Activated T-helper 9 cell treated with anti-CD3 and anti-CD28 coated beads, Interleukin-2, amount 50 U/mL, for 16 hours (primary cell): ENCODE results near the gene OR2A42.
"Not testable (repeated sequence)": the region's sequence is repeated elsewhere in the genome, so short reads cannot be mapped to it uniquely, and the experiment has no call there.

Experiments
- DNase-seq: peaks from one replicate; pipeline ENCODE4 v3.0.0-alpha.2; 2020; ENCODE audit warnings: low read depth

Gene OR2A42

DNA sequence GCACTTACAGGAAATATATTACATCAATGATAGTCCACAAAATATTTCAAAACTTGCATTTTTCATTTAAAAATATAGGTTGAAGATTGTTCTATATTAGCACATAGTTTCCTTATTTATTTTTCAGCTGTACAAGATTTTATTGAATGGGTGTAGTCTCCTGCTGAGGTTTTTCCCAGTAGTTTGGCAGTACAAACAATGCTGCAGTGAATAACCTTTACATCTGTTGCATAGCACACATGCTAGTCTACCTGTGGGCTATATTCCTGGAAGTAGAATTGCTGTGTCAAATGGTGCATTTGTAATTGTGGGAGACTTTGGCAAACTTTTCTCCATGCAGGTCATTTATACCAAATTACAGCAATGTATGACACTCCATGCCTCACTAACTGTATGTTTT, 18.9 kb downstream of the OR2A42 start:
- not testable (repeated sequence) for DNase-seq

DNA sequence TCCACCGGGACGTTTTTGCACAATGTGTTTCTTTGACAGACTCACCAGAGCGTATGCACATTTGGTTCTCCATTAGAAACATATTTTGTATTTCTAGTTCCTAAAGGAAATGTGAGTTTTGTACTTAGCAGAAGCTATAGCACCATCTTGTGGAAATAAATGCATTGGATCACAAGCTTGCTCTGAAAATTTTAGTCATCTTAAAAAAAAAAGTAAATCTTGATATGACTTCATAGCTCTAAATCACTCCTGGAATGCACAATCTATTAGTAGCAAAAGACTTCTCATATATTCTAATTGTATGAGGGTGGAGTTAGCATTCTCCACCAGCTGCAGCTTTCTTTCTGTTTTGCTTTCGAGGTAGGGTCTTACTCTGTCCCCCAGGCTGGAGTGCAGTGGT, 20.3 kb downstream of the OR2A42 start:
- DNase-seq = not testable (repeated sequence)

DNA sequence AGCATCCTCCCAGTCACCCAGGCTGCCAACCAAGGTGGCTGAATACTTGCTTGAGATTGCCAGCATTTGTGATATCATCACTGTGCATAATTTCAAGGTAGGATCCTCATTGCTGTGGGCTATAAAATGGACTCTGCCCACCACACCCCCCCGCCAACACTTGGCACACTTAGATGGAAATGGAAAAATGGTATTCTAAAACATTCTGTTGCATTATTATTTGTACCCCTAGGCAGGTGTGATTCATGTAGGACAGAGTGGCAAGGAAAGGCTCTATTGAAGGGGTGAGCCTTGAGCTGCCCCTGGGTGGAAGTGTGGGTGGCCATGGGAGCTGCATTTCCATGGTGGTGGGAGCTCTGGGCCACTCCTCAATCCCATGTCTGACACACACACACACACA, 20.8 kb downstream of the OR2A42 start:
- not testable (repeated sequence) for DNase-seq

DNA sequence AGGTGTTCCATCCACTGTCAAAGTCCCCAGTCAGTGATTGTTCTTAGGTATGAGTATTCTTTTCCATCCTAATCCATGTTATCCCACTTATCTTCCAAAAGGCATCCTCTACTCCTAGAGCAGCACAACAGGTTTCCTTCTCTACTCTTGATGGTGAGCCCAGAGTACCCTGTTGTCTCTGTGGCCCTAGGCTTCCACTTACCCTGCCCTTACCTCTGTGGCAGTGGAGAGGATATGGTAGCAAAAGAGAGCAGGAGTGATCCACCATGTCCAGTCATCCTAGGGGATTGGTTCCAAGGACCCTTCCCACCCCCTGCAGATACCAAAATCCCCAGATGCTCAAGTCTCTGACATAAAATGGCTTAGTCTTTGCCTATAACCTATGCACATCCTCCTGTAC, 22.2 kb downstream of the OR2A42 start:
- not testable (repeated sequence) for DNase-seq

GRCh38 chr7:144205306-144205705, 34.1 kb downstream of the OR2A42 start:
- DNase-seq = not testable (repeated sequence)

GRCh38 chr7:144203086-144203485, 36.3 kb downstream of the OR2A42 start:
- DNase-seq = not testable (repeated sequence)

- not testable (repeated sequence) for DNase-seq
Measured at GRCh38 chr7:144201978-144202377, 37.4 kb downstream of the OR2A42 start.

GRCh38 chr7:144198934-144199333, 40.5 kb downstream of the OR2A42 start:
- DNase-seq = not testable (repeated sequence)

DNA sequence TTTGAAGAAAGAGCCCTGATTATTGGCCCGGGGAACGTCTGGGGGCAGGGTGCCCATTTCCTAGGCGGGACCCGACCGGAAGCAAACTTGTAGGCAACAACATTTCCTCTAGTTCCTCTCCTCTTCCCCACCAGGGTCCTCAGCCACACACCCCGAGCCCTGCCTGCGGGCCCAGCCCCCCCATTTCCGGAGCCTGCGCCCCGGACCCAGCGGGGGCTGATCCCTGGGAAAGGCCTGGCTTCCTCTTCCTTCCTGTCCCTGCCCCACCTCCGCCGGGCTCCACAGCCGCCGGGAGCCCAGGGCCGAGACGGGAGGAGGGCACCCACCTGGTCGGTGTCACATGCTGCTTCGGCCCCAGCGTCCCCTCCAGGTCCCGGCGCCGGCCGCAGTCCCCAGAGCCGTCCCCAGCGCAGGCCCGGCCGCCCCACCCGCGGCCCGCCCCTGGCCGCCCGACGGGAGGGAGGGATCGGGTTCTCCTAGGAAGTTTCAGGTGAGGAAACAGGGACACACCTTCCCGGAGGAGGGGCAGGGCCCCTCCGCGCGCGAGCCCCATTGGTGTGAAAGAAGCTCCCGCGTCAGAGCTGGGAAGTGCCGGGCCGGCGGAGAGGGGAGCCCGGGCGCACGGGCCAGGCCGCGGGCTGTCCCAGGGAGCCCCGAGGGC, 44.1 kb downstream of the OR2A42 start, which contains the start of gene ARHGEF35:
TSS of gene ARHGEF35 (minus strand) at position 622 of the 661 bp plus-strand sequence. CDS start 7,450 bp downstream, outside the sequence.
- DNase-seq = not testable (repeated sequence)

DNA sequence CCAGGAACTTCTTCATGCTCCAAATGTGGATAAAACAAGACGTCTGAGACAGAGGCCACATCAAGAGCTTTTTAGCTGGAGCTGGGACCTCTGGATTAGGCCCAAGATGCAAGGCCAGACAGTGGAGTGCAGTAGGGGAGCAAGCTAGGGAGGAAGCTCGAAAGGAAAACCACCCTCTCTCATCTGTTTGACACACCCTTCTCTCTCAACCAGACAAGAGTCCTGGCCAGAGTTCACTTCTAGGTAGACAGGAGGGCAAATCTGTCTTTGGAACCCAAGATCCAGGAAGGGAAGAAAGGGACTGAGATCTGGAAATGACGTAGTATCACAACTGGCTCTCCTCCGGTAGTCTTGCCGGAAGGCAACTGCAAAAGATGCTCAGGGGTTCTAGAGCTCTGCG, 45.0 kb downstream of the OR2A42 start:
- DNase-seq = not testable (repeated sequence)

DNA sequence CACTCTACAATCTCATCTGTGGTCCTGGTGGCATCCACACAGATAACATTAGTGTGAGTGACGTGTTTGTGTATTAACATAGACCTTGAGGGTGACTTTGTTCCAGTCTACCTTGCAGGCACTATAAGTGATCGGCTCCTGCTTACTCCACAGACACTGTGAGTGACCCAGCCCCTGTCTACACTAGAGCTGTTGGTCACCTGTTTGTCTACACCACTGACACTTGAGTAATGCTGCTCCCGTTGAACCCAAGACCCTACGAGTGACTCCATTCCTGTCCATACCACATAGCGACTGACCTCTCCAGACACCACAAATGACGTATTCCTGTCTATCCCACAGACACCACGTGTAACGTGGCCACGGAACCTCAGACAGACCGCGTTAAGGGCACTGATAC, 45.6 kb downstream of the OR2A42 start:
- not testable (repeated sequence) for DNase-seq

DNA sequence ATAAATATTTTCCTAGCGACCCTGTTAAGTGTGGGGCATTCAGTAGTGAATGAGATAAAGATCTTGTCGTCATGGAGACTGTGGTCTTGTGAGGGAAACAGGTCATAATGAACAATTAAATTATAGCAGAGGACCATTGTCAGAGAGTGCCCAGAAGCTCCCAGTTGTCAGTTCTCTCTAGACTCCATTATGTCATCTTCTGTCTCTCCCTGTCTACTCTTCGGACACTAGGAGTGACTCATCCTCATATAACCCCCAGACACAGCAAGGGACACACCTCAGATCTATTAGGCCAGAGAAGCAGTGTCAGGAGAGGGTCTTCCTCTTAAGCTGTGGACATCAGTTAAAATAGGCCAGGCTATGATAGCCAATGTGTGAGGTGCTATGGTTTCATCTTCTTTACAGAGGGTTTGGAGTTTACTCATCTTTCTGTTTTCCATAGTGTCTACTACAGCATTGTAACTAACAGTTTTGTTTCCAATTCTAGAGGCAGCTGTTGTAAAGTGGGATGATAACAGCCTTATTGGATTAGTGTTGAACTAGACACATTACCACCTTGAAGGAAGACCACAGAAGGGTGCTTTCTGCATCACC, 50.7 kb downstream of the OR2A42 start:
- DNase-seq = not testable (repeated sequence)

GRCh38 chr7:144187848-144188247, 51.6 kb downstream of the OR2A42 start:
- DNase-seq = not testable (repeated sequence)

DNA sequence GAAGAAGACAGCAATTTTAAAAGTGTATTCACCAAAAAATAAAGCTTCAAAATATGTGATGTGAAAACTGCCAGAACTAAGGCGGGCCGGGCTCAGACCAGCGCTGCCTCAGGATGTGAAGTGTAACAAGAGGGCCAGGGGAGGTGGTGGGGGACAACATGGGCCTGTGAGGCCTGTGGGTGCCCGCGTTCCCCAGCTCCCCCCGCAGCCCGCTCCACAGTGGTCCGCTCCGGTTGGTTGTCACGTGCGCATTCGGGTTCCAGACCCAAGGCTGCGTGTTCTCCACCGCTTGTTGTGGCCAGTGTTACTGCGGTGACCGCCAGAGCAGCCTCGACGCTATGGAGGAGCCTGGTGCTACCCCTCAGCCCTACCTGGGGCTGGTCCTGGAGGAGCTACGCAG, 56.2 kb downstream of the OR2A42 start, which contains the start of gene CTAGE4:
TSS of gene CTAGE4 (plus strand) at position 301 of the 400 bp plus-strand sequence. CDS start at position 339, 38 bp downstream.
- DNase-seq = not testable (repeated sequence)

DNA sequence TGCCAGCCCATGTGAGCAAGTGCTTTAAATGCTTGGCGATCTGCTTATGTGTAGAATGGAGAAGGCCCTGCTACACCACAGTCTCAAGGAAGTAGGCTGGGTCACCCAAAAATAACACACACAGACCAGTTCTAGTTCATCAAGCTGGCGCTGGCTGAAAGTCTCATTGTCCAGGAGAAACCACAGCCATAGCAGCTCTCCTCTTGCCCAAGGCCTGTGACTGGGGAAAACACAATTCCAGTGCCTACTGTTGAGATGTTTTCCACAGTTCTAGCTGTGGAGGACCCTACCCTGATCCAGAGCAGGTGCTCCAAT, 60.3 kb downstream of the OR2A42 start:
- DNase-seq = not testable (repeated sequence)

DNA sequence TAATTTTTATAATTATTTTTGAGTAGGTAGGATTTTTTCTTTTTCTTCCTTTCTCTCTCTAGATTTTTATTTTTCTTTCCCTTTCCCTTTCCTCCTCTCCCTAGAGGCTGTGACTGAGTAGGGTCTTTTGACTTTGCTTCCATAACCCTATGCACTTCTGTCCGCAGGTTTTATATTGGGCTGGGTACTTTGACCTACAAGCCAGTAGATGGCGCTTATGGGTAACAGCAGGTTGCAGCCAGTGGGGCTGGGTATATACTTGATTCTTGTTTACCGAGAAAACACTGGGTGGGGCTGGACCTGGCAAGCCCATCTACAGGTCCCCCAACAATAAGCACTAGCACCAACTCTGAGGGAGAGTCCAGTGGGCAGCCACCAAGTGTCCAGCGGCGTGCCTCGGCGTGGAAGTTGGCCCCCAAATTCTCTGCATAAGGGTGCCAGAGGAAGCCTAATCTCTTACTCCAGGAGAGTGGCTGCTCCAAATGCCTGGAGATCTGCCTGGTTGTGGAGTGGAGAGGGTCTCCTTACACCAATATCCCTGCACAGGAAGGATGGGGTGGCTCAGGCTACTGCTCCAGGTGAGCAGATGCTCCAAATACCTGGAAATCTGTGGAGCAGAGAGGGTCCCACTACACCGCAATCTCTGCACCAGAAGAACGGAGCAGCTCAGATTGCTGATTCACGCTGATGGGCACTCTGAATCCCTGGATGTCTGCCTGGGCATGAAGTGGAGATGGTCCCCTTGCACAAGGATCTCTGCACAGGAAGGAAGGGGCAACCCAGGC, 60.8 kb downstream of the OR2A42 start:
- not testable (repeated sequence) for DNase-seq
